ENCODE results near the gene NPAS3. TPM values are rescaled to one million over a fixed set of nuclear protein-coding genes. Genes with fewer than 3 reads are reported as not detected.

NPAS3 gene
- total and polyA plus RNA-seq, 4 experiments from 2014 or later: not detected

GRCh38 chr14:33490555-33490954 is 551.9 kb downstream of the NPAS3 start:
- Mint-ChIP-seq H3K4me1 (no peaks in the 10 kb centered on the region), H3K36me3 (no peaks in the 10 kb centered on the region), H3K27ac (no peak overlapping the region), H3K27me3 (peaks cover 0 to 4% of the 10 kb centered on the region in 2 donors), H3K4me3 (no peak overlapping the region), H3K9me3 (peaks cover 3 to 16% (median 6%) of the 10 kb centered on the region in 8 donors)
- CTCF ChIA-PET (ENCODE audit: partially characterized antibody): no interaction called here
- intact Hi-C loops (cut with micrococcal nuclease): no loop called here
- Histone ChIP-seq H3K9me3 (ENCODE audit: control insufficient read depth in 1 of 2, low read length in 2 of 2) (no peaks in the 10 kb centered on the region), H3K27ac (ENCODE audit: low read depth, low read length) (no peak overlapping the region), H3K36me3 (ENCODE audit: insufficient read depth, low read length) (no peaks in the 10 kb centered on the region), H3K27me3 (ENCODE audit: insufficient read depth, low read length) (no peaks in the 10 kb centered on the region), H3K4me1 (ENCODE audit: insufficient read depth, low read length) (no peaks in the 10 kb centered on the region), H3K4me3 (ENCODE audit: low read length in 2 of 2) (no peak overlapping the region)
- POLR2A ChIA-PET (ENCODE audit: partially characterized antibody): no interaction called here
- no peak for DNase-seq

- Histone ChIP-seq H3K4me1 (ENCODE audit: insufficient read depth, low read length) (no peaks in the 10 kb centered on the region), H3K27ac (ENCODE audit: low read depth, low read length) (no peak overlapping the region), H3K36me3 (ENCODE audit: insufficient read depth, low read length) (no peaks in the 10 kb centered on the region), H3K27me3 (ENCODE audit: insufficient read depth, low read length) (no peaks in the 10 kb centered on the region), H3K9me3 (ENCODE audit: control insufficient read depth in 1 of 2, low read length in 2 of 2) (no peaks in the 10 kb centered on the region), H3K4me3 (ENCODE audit: low read length in 2 of 2) (no peak overlapping the region)
- POLR2A ChIA-PET (ENCODE audit: partially characterized antibody): no interaction called here
- H3K27ac Mint-ChIP-seq: no peak overlapping the region
- no peak for DNase-seq
- CTCF ChIA-PET (ENCODE audit: partially characterized antibody): no interaction called here
- intact Hi-C loops (cut with micrococcal nuclease): no loop called here
- H3K4me3 Mint-ChIP-seq: no peak overlapping the region
- H3K9me3 Mint-ChIP-seq: peaks cover 3 to 19% (median 8%) of the 10 kb centered on the region in 8 donors
- H3K4me1 Mint-ChIP-seq: no peaks in the 10 kb centered on the region
- H3K36me3 Mint-ChIP-seq: no peaks in the 10 kb centered on the region
- peaks cover 0 to 4% of the 10 kb centered on the region in 2 donors for H3K27me3 Mint-ChIP-seq
Measured at GRCh38 chr14:33491112-33491511, 552.4 kb downstream of the NPAS3 start.

GRCh38 chr14:33492491-33492890 is 553.8 kb downstream of the NPAS3 start:
- Mint-ChIP-seq H3K4me1 (no peaks in the 10 kb centered on the region), H3K9me3 (peaks cover 3 to 25% (median 12%) of the 10 kb centered on the region in 8 donors), H3K27me3 (peaks cover 0 to 4% of the 10 kb centered on the region in 2 donors), H3K27ac (no peak overlapping the region), H3K4me3 (no peak overlapping the region), H3K36me3 (no peaks in the 10 kb centered on the region)
- ChIA-PET CTCF (ENCODE audit: partially characterized antibody) (no interaction called here), POLR2A (ENCODE audit: partially characterized antibody) (no interaction called here)
- no peak overlapping the region for H3K4me3 ChIP-seq (ENCODE audit: low read length in 2 of 2)
- no peaks in the 10 kb centered on the region for H3K9me3 ChIP-seq (ENCODE audit: control insufficient read depth in 1 of 2, low read length in 2 of 2)
- H3K27me3 ChIP-seq (ENCODE audit: insufficient read depth, low read length): no peaks in the 10 kb centered on the region
- intact Hi-C loops (cut with micrococcal nuclease): no loop called here
- no peak overlapping the region for H3K27ac ChIP-seq (ENCODE audit: low read depth, low read length)
- no peaks in the 10 kb centered on the region for H3K4me1 ChIP-seq (ENCODE audit: insufficient read depth, low read length)
- H3K36me3 ChIP-seq (ENCODE audit: insufficient read depth, low read length): no peaks in the 10 kb centered on the region
- DNase-seq: no peak

GRCh38 chr14:33493266-33493665 is 554.6 kb downstream of the NPAS3 start:
- no peak overlapping the region for H3K27ac ChIP-seq (ENCODE audit: low read depth, low read length)
- Mint-ChIP-seq H3K4me3 (no peak overlapping the region), H3K27me3 (peaks cover 0 to 4% of the 10 kb centered on the region in 2 donors), H3K4me1 (no peaks in the 10 kb centered on the region), H3K36me3 (no peaks in the 10 kb centered on the region), H3K9me3 (peaks cover 3 to 25% (median 12%) of the 10 kb centered on the region in 8 donors), H3K27ac (no peak overlapping the region)
- POLR2A ChIA-PET (ENCODE audit: partially characterized antibody): no interaction called here
- DNase-seq: no peak
- intact Hi-C loops (cut with micrococcal nuclease): no loop called here
- CTCF ChIA-PET (ENCODE audit: partially characterized antibody): no interaction called here
- no peaks in the 10 kb centered on the region for H3K36me3 ChIP-seq (ENCODE audit: insufficient read depth, low read length)
- H3K27me3 ChIP-seq (ENCODE audit: insufficient read depth, low read length): no peaks in the 10 kb centered on the region
- H3K9me3 ChIP-seq (ENCODE audit: control insufficient read depth in 1 of 2, low read length in 2 of 2): no peaks in the 10 kb centered on the region
- no peak overlapping the region for H3K4me3 ChIP-seq (ENCODE audit: low read length in 2 of 2)
- H3K4me1 ChIP-seq (ENCODE audit: insufficient read depth, low read length): no peaks in the 10 kb centered on the region

GRCh38 chr14:33493990-33494389 is 555.3 kb downstream of the NPAS3 start:
- H3K36me3 ChIP-seq (ENCODE audit: insufficient read depth, low read length): no peaks in the 10 kb centered on the region
- DNase-seq: no peak
- H3K9me3 ChIP-seq (ENCODE audit: control insufficient read depth in 1 of 2, low read length in 2 of 2): no peaks in the 10 kb centered on the region
- Mint-ChIP-seq H3K27ac (no peak overlapping the region), H3K36me3 (no peaks in the 10 kb centered on the region), H3K4me3 (no peak overlapping the region), H3K9me3 (peaks cover 3 to 25% (median 12%) of the 10 kb centered on the region in 8 donors), H3K4me1 (no peaks in the 10 kb centered on the region), H3K27me3 (peaks cover 0 to 4% of the 10 kb centered on the region in 2 donors)
- intact Hi-C loops (cut with micrococcal nuclease): no loop called here
- H3K4me1 ChIP-seq (ENCODE audit: insufficient read depth, low read length): no peaks in the 10 kb centered on the region
- no peak overlapping the region for H3K4me3 ChIP-seq (ENCODE audit: low read length in 2 of 2)
- ChIA-PET CTCF (ENCODE audit: partially characterized antibody) (interaction anchor here (0.5 kb wide), 1 partner anchor 808 kb away, joined by 5 read pairs; no protein-coding TSS in a partner anchor), POLR2A (ENCODE audit: partially characterized antibody) (no interaction called here)
- no peak overlapping the region for H3K27ac ChIP-seq (ENCODE audit: low read depth, low read length)
- H3K27me3 ChIP-seq (ENCODE audit: insufficient read depth, low read length): no peaks in the 10 kb centered on the region

- Mint-ChIP-seq H3K27me3 (peaks cover 0 to 4% of the 10 kb centered on the region in 2 donors), H3K4me3 (no peak overlapping the region), H3K9me3 (peaks cover 3 to 18% (median 13%) of the 10 kb centered on the region in 8 donors), H3K36me3 (no peaks in the 10 kb centered on the region), H3K4me1 (no peaks in the 10 kb centered on the region), H3K27ac (no peak overlapping the region)
- DNase-seq: no peak
- ChIA-PET POLR2A (ENCODE audit: partially characterized antibody) (no interaction called here), CTCF (ENCODE audit: partially characterized antibody) (no interaction called here)
- Histone ChIP-seq H3K27me3 (ENCODE audit: insufficient read depth, low read length) (no peaks in the 10 kb centered on the region), H3K9me3 (ENCODE audit: control insufficient read depth in 1 of 2, low read length in 2 of 2) (no peaks in the 10 kb centered on the region), H3K4me3 (ENCODE audit: low read length in 2 of 2) (no peak overlapping the region), H3K27ac (ENCODE audit: low read depth, low read length) (no peak overlapping the region), H3K4me1 (ENCODE audit: insufficient read depth, low read length) (no peaks in the 10 kb centered on the region), H3K36me3 (ENCODE audit: insufficient read depth, low read length) (no peaks in the 10 kb centered on the region)
- intact Hi-C loops (cut with micrococcal nuclease): no loop called here
Measured at GRCh38 chr14:33499687-33500086, 561.0 kb downstream of the NPAS3 start.

- no peaks in the 10 kb centered on the region for H3K36me3 Mint-ChIP-seq
- no peak overlapping the region for H3K4me3 Mint-ChIP-seq
- DNase-seq: no peak
- Histone ChIP-seq H3K4me1 (ENCODE audit: insufficient read depth, low read length) (no peaks in the 10 kb centered on the region), H3K9me3 (ENCODE audit: control insufficient read depth in 1 of 2, low read length in 2 of 2) (no peaks in the 10 kb centered on the region), H3K4me3 (ENCODE audit: low read length in 2 of 2) (no peak overlapping the region), H3K27me3 (ENCODE audit: insufficient read depth, low read length) (no peaks in the 10 kb centered on the region), H3K27ac (ENCODE audit: low read depth, low read length) (no peak overlapping the region), H3K36me3 (ENCODE audit: insufficient read depth, low read length) (no peaks in the 10 kb centered on the region)
- H3K9me3 Mint-ChIP-seq: peaks cover 0 to 6% (median 2%) of the 10 kb centered on the region in 8 donors
- POLR2A ChIA-PET (ENCODE audit: partially characterized antibody): no interaction called here
- CTCF ChIA-PET (ENCODE audit: partially characterized antibody): no interaction called here
- intact Hi-C loops (cut with micrococcal nuclease): no loop called here
- no peaks in the 10 kb centered on the region for H3K4me1 Mint-ChIP-seq
- no peaks in the 10 kb centered on the region for H3K27me3 Mint-ChIP-seq
- H3K27ac Mint-ChIP-seq: no peak overlapping the region
Measured at GRCh38 chr14:33504246-33505099, 565.8 kb downstream of the NPAS3 start.

Measured in CD4-positive, alpha-beta memory T cell (primary cell).